OCI-LY1 (cell line): ENCODE results near the gene MTMR3.

ENCODE experiments used
- CTCF ChIP-seq: fragments of 200-600 bp; sonication (generic), shearing (Covaris generic); IDR thresholded peaks from 2 replicates; pipeline ENCODE4 v1.5.1; 2017; ENCODE audit warnings: mild to moderate bottlenecking, antibody characterized with exemption, low read length, moderate library complexity, mixed read lengths
- EZH2 ChIP-seq: fragments of 200-600 bp; sonication (generic), shearing (Covaris generic); IDR thresholded peaks from 2 replicates; pipeline ENCODE4 v1.8.0; 2017; ENCODE audit warnings: borderline replicate concordance, mixed run types, mild to moderate bottlenecking, antibody characterized with exemption, low read length, moderate library complexity, mixed read lengths

GRCh38 chr22:29867851-29868250 is 15.1 kb upstream of the MTMR3 start:
- TF ChIP-seq CTCF (no peak), EZH2 (no peak)
